Astrocyte (in vitro differentiated cells and primary cell): Measurements from ENCODE around the gene TRMT2A. TPM values are rescaled to one million over a fixed set of nuclear protein-coding genes. Genes with fewer than 3 reads are reported as not detected.

Experiments
- DNase-seq: peaks from one replicate; pipeline ENCODE4 v3.0.0-alpha.2; 2010; ENCODE audit warnings: low read depth
- FAIRE-seq: peaks from 2 replicates; lab custom pipeline; 2011; peaks lifted over from hg19 to GRCh38; lab: Jason Lieb, UNC
- H2AFZ ChIP-seq: 2 replicates; pipeline ENCODE4 v1.6.0; 2012; ENCODE audit warnings: low read depth, low read length, inconsistent platforms
- H3K27ac ChIP-seq: 2 replicates; pipeline ENCODE4 v1.5.1; 2011; ENCODE audit warnings: low read depth, low read length, inconsistent platforms
- H3K27me3 ChIP-seq: 2 replicates; pipeline ENCODE4 v1.6.0; 2011; ENCODE audit warnings: low read length, inconsistent platforms; ENCODE audit not compliant: insufficient read depth
- H3K36me3 ChIP-seq: 2 replicates; pipeline ENCODE4 v1.5.1; 2011; ENCODE audit warnings: low read length, inconsistent platforms; ENCODE audit not compliant: insufficient read depth
- H3K4me1 ChIP-seq: 2 replicates; pipeline ENCODE4 v1.5.1; 2011; ENCODE audit warnings: low read length, inconsistent platforms; ENCODE audit not compliant: insufficient read depth
- H3K4me2 ChIP-seq: 2 replicates; pipeline ENCODE4 v1.6.0; 2012; ENCODE audit warnings: low read length, inconsistent platforms
- H3K4me3 ChIP-seq: 2 replicates; pipeline ENCODE4 v1.5.1; 2011; ENCODE audit warnings: low read depth, mild to moderate bottlenecking, low read length, inconsistent platforms; ENCODE audit not compliant: insufficient read depth
- H3K79me2 ChIP-seq: 2 replicates; pipeline ENCODE4 v1.6.0; 2012; ENCODE audit warnings: mild to moderate bottlenecking, low read length, inconsistent platforms; ENCODE audit not compliant: insufficient read depth
- H3K9ac ChIP-seq: 2 replicates; pipeline ENCODE4 v1.6.0; 2012; ENCODE audit warnings: mild to moderate bottlenecking, low read length, inconsistent platforms
- H3K9me3 ChIP-seq: 2 replicates; pipeline ENCODE4 v1.5.1; 2012; ENCODE audit warnings: low read depth, mild to moderate bottlenecking, low read length, inconsistent platforms; ENCODE audit not compliant: insufficient read depth
- H4K20me1 ChIP-seq: 2 replicates; pipeline ENCODE4 v1.6.0; 2012; ENCODE audit warnings: low read length, inconsistent platforms; ENCODE audit not compliant: insufficient read depth
- H3K27ac Mint-ChIP-seq: one replicate; pipeline ENCODE4 v1.8.0; 2021; ENCODE audit warnings: mild to moderate bottlenecking, mixed read lengths; ENCODE audit not compliant: unreplicated experiment
- H3K27me3 Mint-ChIP-seq: one replicate; pipeline ENCODE4 v1.8.0; 2021; ENCODE audit warnings: low read depth, mixed read lengths; ENCODE audit not compliant: unreplicated experiment
- H3K36me3 Mint-ChIP-seq: one replicate; pipeline ENCODE4 v1.8.0; 2021; ENCODE audit warnings: low read depth, mixed read lengths; ENCODE audit not compliant: unreplicated experiment
- H3K4me1 Mint-ChIP-seq: one replicate; pipeline ENCODE4 v1.8.0; 2021; ENCODE audit warnings: low read depth, mixed read lengths; ENCODE audit not compliant: unreplicated experiment
- H3K4me3 Mint-ChIP-seq: one replicate; pipeline ENCODE4 v1.8.0; 2021; ENCODE audit warnings: mild to moderate bottlenecking, moderate library complexity, mixed read lengths; ENCODE audit not compliant: unreplicated experiment
- H3K9me3 Mint-ChIP-seq: one replicate; pipeline ENCODE4 v1.8.0; 2021; ENCODE audit warnings: mild to moderate bottlenecking, mixed read lengths; ENCODE audit not compliant: unreplicated experiment
- EZH2 ChIP-seq: IDR thresholded peaks from 2 replicates; pipeline ENCODE4 v1.6.1; 2012; ENCODE audit warnings: mild to moderate bottlenecking, low read length, inconsistent platforms; ENCODE audit not compliant: insufficient read depth
- total RNA-seq: library from RNA; stranded (reverse); gene quantifications from 2 replicates; pipeline ENCODE4 v1.2.1, GENCODE V29; 2021
- TF ChIP-seq, protein P1 (sequence below): IDR thresholded peaks from 2 replicates; pipeline ENCODE4 v1.5.1; 2011; ENCODE audit warnings: low read depth, mild to moderate bottlenecking, inconsistent platforms, low read length, moderate library complexity; ENCODE audit not compliant: insufficient read depth

The TRMT2A gene
- total RNA-seq, 1 donor from 2014 or later, result 32.9 TPM

GRCh38 chr22:20159076-20159475 is 42.0 kb upstream of the TRMT2A start:
- no peaks in the 10 kb centered on the region for H3K9me3 Mint-ChIP-seq
- H3K36me3 Mint-ChIP-seq, result no peaks in the 10 kb centered on the region
- DNase-seq (no peak), FAIRE-seq (no peak)
- no peaks in the 10 kb centered on the region for H3K4me1 Mint-ChIP-seq
- Histone ChIP-seq H3K27ac (no peak overlapping the region), H3K9me3 (no peaks in the 10 kb centered on the region), H2AFZ (no peak overlapping the region), H3K36me3 (no peaks in the 10 kb centered on the region), H3K4me1 (no peaks in the 10 kb centered on the region), H3K79me2 (no peaks in the 10 kb centered on the region), H3K9ac (no peak overlapping the region), H3K27me3 (peaks cover 6% of the 10 kb centered on the region), H3K4me2 (no peak overlapping the region), H3K4me3 (no peak overlapping the region), H4K20me1 (no peaks in the 10 kb centered on the region)
- peaks cover 11% of the 10 kb centered on the region for H3K27me3 Mint-ChIP-seq
- H3K27ac Mint-ChIP-seq, result no peak overlapping the region
- no peak overlapping the region for H3K4me3 Mint-ChIP-seq
- TF ChIP-seq EZH2, result no peak
- TF ChIP-seq, protein P1, sequence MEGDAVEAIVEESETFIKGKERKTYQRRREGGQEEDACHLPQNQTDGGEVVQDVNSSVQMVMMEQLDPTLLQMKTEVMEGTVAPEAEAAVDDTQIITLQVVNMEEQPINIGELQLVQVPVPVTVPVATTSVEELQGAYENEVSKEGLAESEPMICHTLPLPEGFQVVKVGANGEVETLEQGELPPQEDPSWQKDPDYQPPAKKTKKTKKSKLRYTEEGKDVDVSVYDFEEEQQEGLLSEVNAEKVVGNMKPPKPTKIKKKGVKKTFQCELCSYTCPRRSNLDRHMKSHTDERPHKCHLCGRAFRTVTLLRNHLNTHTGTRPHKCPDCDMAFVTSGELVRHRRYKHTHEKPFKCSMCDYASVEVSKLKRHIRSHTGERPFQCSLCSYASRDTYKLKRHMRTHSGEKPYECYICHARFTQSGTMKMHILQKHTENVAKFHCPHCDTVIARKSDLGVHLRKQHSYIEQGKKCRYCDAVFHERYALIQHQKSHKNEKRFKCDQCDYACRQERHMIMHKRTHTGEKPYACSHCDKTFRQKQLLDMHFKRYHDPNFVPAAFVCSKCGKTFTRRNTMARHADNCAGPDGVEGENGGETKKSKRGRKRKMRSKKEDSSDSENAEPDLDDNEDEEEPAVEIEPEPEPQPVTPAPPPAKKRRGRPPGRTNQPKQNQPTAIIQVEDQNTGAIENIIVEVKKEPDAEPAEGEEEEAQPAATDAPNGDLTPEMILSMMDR, result no peak

GRCh38 chr22:20158391-20159036 is 41.5 kb upstream of the TRMT2A start:
- Mint-ChIP-seq H3K36me3 (no peaks in the 10 kb centered on the region), H3K4me3 (no peak overlapping the region), H3K27me3 (peaks cover 11% of the 10 kb centered on the region), H3K9me3 (no peaks in the 10 kb centered on the region), H3K4me1 (no peaks in the 10 kb centered on the region), H3K27ac (no peak overlapping the region)
- FAIRE-seq, result no peak
- DNase-seq, result no peak
- H3K4me2 ChIP-seq, result no peak overlapping the region
- no peaks in the 10 kb centered on the region for H3K4me1 ChIP-seq
- no peaks in the 10 kb centered on the region for H3K9me3 ChIP-seq
- H3K4me3 ChIP-seq, result no peak overlapping the region
- H3K27ac ChIP-seq, result no peak overlapping the region
- no peaks in the 10 kb centered on the region for H4K20me1 ChIP-seq
- H3K79me2 ChIP-seq, result no peaks in the 10 kb centered on the region
- TF ChIP-seq, protein P1, result no peak
- no peak for TF ChIP-seq EZH2
- no peak overlapping the region for H2AFZ ChIP-seq
- H3K9ac ChIP-seq, result no peak overlapping the region
- no peaks in the 10 kb centered on the region for H3K36me3 ChIP-seq
- peaks cover 6% of the 10 kb centered on the region for H3K27me3 ChIP-seq

- Mint-ChIP-seq H3K4me1 (no peaks in the 10 kb centered on the region), H3K27ac (no peak overlapping the region), H3K4me3 (no peak overlapping the region), H3K36me3 (no peaks in the 10 kb centered on the region), H3K27me3 (peaks cover 13% of the 10 kb centered on the region), H3K9me3 (no peaks in the 10 kb centered on the region)
- H3K4me2 ChIP-seq, result no peak overlapping the region
- H3K9me3 ChIP-seq, result no peaks in the 10 kb centered on the region
- no peak for DNase-seq
- H2AFZ ChIP-seq, result no peak overlapping the region
- H3K36me3 ChIP-seq, result no peaks in the 10 kb centered on the region
- no peak overlapping the region for H3K4me3 ChIP-seq
- no peak overlapping the region for H3K27ac ChIP-seq
- H4K20me1 ChIP-seq, result no peaks in the 10 kb centered on the region
- H3K9ac ChIP-seq, result no peak overlapping the region
- FAIRE-seq, result no peak
- peaks cover 6% of the 10 kb centered on the region for H3K27me3 ChIP-seq
- TF ChIP-seq EZH2, result no peak
- TF ChIP-seq, protein P1, result no peak
- H3K4me1 ChIP-seq, result no peaks in the 10 kb centered on the region
- no peaks in the 10 kb centered on the region for H3K79me2 ChIP-seq
These were observed 40.6 kb upstream of the TRMT2A start for GRCh38 chr22:20157430-20158183.
